Lower leg skin (tissue), 4 donors: ENCODE measurements around the gene SPARC. TPM values are rescaled to one million over a fixed set of nuclear protein-coding genes. Genes with fewer than 3 reads are reported as not detected.

Source experiments
- DNase-seq, 2 donors: peaks; one replicate each; pipeline ENCODE4 v3.0.0-alpha.2; 2019; ENCODE audit warnings: low spot score in 2 of 2
- H3K4me3 ChIP-seq: fragments of 200-600 bp; sonication (generic); 2 replicates; pipeline ENCODE4 v1.5.1; 2017; ENCODE audit warnings: mild to moderate bottlenecking, low read depth; ENCODE audit not compliant: poor library complexity, severe bottlenecking
- CTCF ChIP-seq, 3 donors: fragments of 450-650 bp; IDR thresholded peaks; one replicate each; pipeline ENCODE4 v1.5.1; 2016; ENCODE audit warnings: antibody characterized with exemption in 3 of 3, mild to moderate bottlenecking in 3 of 3, moderate library complexity in 2 of 3
- POLR2A ChIP-seq, 2 donors: fragments of 450-650 bp; IDR thresholded peaks; one replicate each; pipeline ENCODE4 v1.6.1; 2016 to 2017; ENCODE audit warnings: antibody characterized with exemption in 2 of 2, mild to moderate bottlenecking in 1 of 2, moderate library complexity in 1 of 2
- WGBS, 2 donors: methylation state at CpG; one replicate each; pipeline ENCODE4 v1.1.5; 2018; 5-methylcytosine and 5-hydroxymethylcytosine counted together
- intact Hi-C: fragments of 100-400 bp; cut with DNase I; formaldehyde crosslinking; loops from one replicate; pipeline ENCODE4 v1.15.0; 2023; ENCODE audit warnings: low total_unique reads
- total RNA-seq, 4 donors: library from RNA; depleted of rRNA; stranded (reverse); fragments of >200 nt; gene quantifications; one replicate each; pipeline ENCODE4 v1.1.0, GENCODE V29; 2016

Gene SPARC
- total RNA-seq, 4 donors from 2014 or later: 133 to 494 (median 213) TPM

GRCh38 chr5:151617383-151617840 is 69.3 kb downstream of the SPARC start:
- intact Hi-C loops: no loop called here
- no peak for DNase-seq
- 68 to 70% methylated on average over 6 of the region's 6 CpGs for WGBS, 2 donors
- no peak for TF ChIP-seq POLR2A (IDR thresholded peaks at IDR 0.05)
- TF ChIP-seq CTCF (IDR thresholded peaks at IDR 0.05): no peak
- H3K4me3 ChIP-seq: no peak overlapping the region

GRCh38 chr5:151615431-151615830 is 71.3 kb downstream of the SPARC start:
- DNase-seq: no peak
- intact Hi-C loops: no loop called here
- H3K4me3 ChIP-seq: no peak overlapping the region
- WGBS, 2 donors: 45 to 53% methylated on average over 4 of the region's 4 CpGs
- no peak for TF ChIP-seq CTCF (IDR thresholded peaks at IDR 0.05)
- no peak for TF ChIP-seq POLR2A (IDR thresholded peaks at IDR 0.05)

DNA sequence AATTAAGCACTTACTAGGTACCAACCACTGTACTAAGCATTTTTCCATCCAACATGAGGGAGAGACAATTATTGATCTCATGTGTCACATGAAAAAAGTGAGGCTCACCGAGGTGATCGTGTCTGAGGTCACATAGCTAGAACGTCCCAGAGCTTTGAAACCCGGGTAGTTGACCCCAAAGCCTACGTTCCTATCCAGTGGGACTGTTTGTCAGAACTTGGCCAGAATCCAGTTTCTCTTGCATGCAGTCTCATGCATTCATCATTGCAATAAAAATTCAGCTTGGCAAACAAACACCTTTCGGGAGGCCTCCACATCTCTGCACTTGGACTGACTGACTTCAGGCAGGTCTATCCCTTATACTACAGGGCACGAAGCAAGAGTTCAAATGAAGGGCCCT is 72.2 kb downstream of the SPARC start:
- TF ChIP-seq CTCF (IDR thresholded peaks at IDR 0.05) (no peak), POLR2A (IDR thresholded peaks at IDR 0.05) (no peak)

DNA sequence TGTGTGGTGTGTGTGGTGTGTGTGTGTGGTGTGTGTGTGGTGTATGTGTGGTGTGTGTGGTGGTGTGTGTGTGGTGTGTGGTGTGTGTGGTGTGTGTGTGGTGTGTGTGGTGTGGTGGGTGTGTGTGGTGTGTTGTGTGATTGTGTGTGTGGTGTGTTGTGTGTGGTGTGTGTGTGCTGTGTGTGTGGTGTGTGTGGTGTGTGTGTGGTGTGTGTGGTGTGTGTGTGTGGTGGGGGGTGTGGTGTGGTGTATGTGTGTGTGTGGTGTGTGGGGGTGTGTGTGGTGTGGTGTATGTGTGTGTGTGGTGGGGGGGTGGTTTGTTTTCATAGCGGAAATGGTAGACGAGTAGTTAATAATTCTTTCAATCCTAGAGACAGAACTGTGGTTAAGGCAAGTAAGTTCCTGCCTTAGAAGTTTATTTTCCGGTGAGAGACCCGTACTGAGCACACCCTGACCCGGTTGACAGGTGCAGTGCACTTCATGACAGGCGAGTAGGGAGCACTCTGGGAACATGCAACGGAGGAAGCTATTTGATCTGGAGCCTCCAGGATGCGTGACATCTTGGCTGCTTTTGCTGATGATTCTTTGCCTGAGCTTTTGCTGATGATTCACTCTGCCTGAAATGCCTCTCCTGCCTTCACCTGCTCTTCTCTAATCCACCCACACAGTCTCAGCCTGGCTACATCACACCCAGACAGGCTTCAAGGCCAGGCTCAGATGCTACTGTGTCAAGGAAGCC is 73.9 kb downstream of the SPARC start:
- intact Hi-C loops: no loop called here

More for the DNA sequence above, 72.2 kb downstream of the SPARC start:
- WGBS, 2 donors: 75 to 80% methylated on average over 7 of the region's 7 CpGs
- intact Hi-C loops: no loop called here
- DNase-seq: no peak
- H3K4me3 ChIP-seq: no peak overlapping the region

GRCh38 chr5:151611127-151611775 is 75.5 kb downstream of the SPARC start:
- TF ChIP-seq POLR2A (IDR thresholded peaks at IDR 0.05): no peak
- no peak for TF ChIP-seq CTCF (IDR thresholded peaks at IDR 0.05)
- WGBS, 2 donors: 88 to 89% methylated on average over 8 of the region's 8 CpGs
- intact Hi-C loops: no loop called here

More for the DNA sequence above, 73.9 kb downstream of the SPARC start:
- no peak overlapping the region for H3K4me3 ChIP-seq
- 33 to 51% methylated on average over 8 of the region's 8 CpGs for WGBS, 2 donors
- TF ChIP-seq CTCF (IDR thresholded peaks at IDR 0.05): no peak
- TF ChIP-seq POLR2A (IDR thresholded peaks at IDR 0.05): no peak
- DNase-seq: no peak

More at GRCh38 chr5:151611127-151611775, 75.5 kb downstream of the SPARC start:
- no peak for DNase-seq
- no peak overlapping the region for H3K4me3 ChIP-seq

Other genes starting within 250 kb of the SPARC start
- 1 to 10 TPM; 4.8 to 7.0 (median 6.5) TPM for gene SLC36A1, start 239.3 kb downstream of the SPARC start, total RNA-seq
- gene FAT2, start 95.6 kb downstream of the SPARC start, total RNA-seq: 100 to 1,000 TPM in 3 of 4 donors, 10 to 100 TPM in 1; 82.9 to 123 (median 106) TPM
- gene ATOX1, start 71.7 kb upstream of the SPARC start, total RNA-seq: 100 to 1,000 TPM in 2 of 4 donors, 10 to 100 TPM in 2; 65.5 to 137 (median 92.8) TPM
- gene G3BP1, start 85.0 kb upstream of the SPARC start, total RNA-seq: 100 to 1,000 TPM in 2 of 4 donors, 10 to 100 TPM in 2; 85.9 to 192 (median 102) TPM
- gene GLRA1, start 237.9 kb upstream of the SPARC start, total RNA-seq: not detected